HG02610 (cell line): ENCODE data around the gene CPLX1.
"Not testable (repeated sequence)": the region's sequence is repeated elsewhere in the genome, so short reads cannot be mapped to it uniquely, and the experiment has no call there.

Experiments used
- ATAC-seq: cut with Tn5 transposase; IDR thresholded peaks from one replicate; pipeline ENCODE4 v1.9.1; 2021; ENCODE audit warnings: mild to moderate bottlenecking, moderate library complexity; ENCODE audit not compliant: unreplicated experiment

CPLX1 gene

GRCh38 chr4:821631-822030, 4.3 kb downstream of the CPLX1 start:
- no peak for ATAC-seq

- no peak for ATAC-seq
Observed at GRCh38 chr4:821181-821591, 4.7 kb downstream of the CPLX1 start.

GRCh38 chr4:820230-821172, 5.4 kb downstream of the CPLX1 start:
- ATAC-seq, result no peak

GRCh38 chr4:819401-820229, 6.3 kb downstream of the CPLX1 start:
- ATAC-seq, result no peak

- no peak for ATAC-seq
Observed at GRCh38 chr4:818106-818921, 7.6 kb downstream of the CPLX1 start.

GRCh38 chr4:815464-816146, 10.3 kb downstream of the CPLX1 start:
- ATAC-seq, result no peak

- ATAC-seq, result no peak
Observed at GRCh38 chr4:814312-814850, 11.5 kb downstream of the CPLX1 start.

- ATAC-seq, result no peak
Observed at GRCh38 chr4:813900-814299, 12.0 kb downstream of the CPLX1 start.

GRCh38 chr4:808860-809570, 16.9 kb downstream of the CPLX1 start:
- no peak for ATAC-seq

- no peak for ATAC-seq
Observed at GRCh38 chr4:807792-808191, 18.1 kb downstream of the CPLX1 start.

- ATAC-seq, result not testable (repeated sequence)
Observed at GRCh38 chr4:806979-807378, 18.9 kb downstream of the CPLX1 start.

- no peak for ATAC-seq
Observed at GRCh38 chr4:804804-805203, 21.1 kb downstream of the CPLX1 start.

- no peak for ATAC-seq
Observed at GRCh38 chr4:803884-804283, 22.0 kb downstream of the CPLX1 start.

- ATAC-seq, result no peak
Observed at GRCh38 chr4:801436-802124, 24.3 kb downstream of the CPLX1 start.

GRCh38 chr4:797066-797465, 28.9 kb downstream of the CPLX1 start:
- ATAC-seq, result no peak

- ATAC-seq, result no peak
Observed at GRCh38 chr4:796206-796605, 29.7 kb downstream of the CPLX1 start.

GRCh38 chr4:795726-796119, 30.2 kb downstream of the CPLX1 start:
- ATAC-seq, result no peak

- no peak for ATAC-seq
Observed at GRCh38 chr4:794900-795725, 30.8 kb downstream of the CPLX1 start.
